Measurements from ENCODE around the gene POT1.

The POT1 gene

DNA sequence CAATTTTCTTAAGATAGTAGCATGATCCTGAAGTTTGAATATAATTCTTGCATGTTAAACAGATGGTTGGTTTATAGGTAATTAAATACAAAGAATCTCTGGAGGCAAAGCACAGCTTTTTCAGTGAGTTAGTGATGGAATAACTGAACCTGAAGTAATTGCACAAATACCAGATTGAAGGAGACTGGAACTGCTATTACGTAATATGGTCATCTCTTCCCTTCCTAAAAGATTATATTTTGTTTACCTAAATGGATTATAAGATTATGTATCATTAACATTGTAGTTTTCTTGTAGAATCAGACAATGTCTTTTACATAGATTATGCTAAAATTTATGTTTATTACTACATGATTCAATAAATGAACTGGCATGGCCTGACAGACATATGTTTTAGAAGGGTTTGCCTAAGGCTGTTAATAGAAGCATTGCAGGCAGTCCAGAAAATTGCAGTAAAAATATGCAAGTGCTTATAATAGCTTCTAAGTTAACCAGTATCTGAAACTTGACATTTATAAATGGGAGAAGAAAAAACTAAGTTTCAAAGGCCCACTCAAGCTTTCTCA, 128.2 kb downstream of the POT1 start:
- DNase-seq: no peak

DNA sequence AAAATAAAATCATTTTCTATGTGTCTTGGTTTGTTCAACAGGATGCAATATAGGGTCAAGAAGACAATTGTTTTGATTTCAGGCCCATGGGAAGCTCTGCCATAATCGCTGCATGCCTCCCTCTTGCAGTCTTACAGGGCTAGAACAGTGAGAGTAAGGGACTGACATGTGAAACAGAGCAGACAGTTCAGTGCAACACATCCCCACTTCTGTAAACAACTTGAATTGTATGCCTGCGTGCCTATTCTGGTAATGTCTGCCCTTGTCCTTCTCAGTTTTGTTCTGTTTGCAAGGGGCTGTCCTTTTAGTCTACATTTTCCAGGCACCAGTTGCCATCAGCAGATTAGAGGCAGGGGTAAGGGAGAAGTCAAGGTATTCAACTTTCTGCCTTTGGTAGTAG, 129.2 kb downstream of the POT1 start:
- DNase-seq: no peak

DNA sequence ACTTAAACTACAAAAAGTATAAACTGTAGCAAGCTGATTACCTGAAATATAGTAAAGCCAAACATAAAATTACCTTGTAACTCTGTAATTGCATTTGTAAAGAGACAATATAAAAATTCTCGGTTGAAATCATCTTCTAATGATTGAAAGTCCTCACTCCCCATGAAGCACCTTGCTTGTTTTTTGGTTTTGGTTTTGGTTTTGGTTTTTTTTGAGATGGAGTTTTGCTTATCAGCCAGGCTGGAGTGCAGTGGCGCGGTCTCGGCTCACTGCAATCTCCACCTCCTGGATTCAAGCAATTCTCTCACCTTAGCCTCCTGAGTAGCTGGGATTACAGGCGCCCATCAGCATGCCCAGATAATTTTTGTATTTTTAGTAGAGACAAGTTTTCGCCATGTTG, 130.2 kb downstream of the POT1 start:
- no peak for DNase-seq

DNA sequence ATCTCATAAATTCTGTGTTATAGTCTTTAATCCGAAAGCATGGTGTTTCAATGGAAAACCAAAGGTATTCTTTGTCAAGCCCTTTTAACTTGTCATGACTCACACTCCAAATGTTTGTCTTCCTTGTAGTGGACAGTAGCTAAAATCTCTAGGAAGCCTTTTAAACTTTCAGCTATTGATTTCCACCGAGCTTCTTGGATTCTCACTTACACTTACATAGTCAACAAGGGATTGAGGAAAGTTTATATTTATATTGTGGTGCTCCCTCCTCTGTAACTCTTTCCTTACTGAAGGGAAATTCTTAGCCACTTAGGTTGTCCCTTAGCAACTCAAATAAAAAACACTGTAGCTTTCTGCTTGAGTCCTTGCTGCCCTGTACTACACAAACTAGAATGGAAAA, 132.9 kb downstream of the POT1 start:
- no peak for DNase-seq

DNA sequence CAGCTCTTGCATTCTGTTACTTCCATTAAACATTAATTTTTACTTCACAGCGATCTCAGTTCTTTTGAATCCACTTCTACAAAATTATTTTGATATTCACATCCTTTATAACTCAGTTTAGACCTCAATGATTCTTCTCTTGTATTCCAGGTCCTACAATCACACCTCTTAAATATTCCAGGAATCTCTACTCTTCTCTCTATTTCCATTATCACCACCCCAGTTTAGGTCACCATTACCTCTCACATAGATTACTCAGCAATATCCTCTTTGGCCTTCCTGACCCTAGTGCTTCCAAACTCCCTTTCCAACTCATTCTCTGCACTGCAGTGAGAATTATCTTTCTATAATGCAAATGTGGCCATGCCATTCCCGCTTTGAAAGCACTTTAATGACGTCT, 136.9 kb downstream of the POT1 start:
- DNase-seq: no peak

DNA sequence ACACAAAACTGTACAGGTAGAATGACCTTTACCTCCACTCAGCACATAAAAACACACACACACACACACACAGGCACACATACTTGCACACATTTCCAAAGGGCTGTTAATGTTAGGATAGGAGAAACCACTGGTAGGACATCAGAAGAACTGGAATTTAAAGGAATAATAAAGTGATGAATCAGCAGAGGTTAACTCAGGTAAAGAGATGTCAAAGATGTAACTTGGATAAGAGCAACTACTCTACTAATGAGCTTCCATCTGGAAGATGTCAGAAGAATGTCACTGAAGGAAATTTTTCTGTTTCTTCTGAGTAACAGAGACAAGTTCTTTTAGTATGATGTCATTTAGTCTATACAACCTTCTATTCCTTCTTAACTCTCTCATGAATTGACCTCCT, 137.6 kb downstream of the POT1 start:
- no peak for DNase-seq

DNA sequence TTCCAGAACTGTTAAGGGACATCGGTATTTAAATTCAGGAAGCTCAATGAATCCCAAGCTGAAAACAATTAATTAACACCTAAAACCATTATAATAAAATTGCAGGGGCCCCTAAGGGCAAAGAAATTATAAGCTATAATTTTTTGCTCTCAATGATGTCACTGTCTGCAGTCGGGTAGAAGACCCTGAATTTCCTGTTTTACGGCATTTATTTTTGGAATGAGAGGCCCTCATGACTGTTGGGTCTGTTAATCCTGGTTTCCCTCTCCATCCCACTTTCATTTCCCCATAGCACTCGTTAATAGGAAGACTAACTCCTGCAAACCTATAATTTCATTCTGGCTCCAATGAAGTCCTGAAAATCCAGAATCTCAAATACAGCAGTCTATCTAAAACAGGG, 138.2 kb downstream of the POT1 start:
- no peak for DNase-seq

DNA sequence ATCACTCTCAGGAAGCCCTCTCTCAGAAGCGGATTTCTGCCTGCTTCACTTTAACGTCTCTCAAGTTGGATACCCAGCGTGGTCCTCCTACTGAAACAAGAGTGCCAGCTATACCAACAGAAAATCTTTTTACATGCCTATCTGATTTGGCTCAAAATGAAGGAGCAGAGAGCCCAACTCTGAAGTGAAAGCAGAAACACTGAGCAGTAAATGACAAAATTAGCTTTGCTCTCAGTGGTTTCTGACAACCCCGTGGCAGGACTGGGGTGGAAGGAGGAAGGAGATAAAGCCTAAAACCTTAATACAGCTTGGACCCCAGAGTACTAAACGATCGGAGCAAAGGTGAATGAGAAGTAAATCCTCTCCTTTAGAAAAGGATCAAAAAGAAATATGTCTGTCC, 139.0 kb downstream of the POT1 start:
- no peak for DNase-seq

DNA sequence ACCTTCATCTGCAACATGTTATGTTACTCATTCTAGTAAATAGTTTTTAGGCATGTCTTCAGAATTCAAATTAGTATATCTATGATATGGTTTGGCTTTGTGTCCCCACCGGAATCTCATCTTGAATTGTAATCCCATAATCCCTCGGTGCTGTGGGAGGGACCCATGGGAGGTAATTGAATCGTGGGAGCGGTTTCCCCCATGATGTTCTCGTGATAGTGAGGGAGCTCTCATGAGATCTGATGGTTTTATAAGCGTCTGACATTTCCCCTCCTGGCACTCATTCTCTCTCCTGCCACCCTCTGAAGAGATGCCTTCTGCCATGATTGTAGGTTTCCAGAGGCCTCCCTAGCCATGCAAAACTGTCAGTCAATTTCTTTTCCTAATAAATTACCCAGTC, 143.6 kb downstream of the POT1 start:
- no peak for DNase-seq

DNA sequence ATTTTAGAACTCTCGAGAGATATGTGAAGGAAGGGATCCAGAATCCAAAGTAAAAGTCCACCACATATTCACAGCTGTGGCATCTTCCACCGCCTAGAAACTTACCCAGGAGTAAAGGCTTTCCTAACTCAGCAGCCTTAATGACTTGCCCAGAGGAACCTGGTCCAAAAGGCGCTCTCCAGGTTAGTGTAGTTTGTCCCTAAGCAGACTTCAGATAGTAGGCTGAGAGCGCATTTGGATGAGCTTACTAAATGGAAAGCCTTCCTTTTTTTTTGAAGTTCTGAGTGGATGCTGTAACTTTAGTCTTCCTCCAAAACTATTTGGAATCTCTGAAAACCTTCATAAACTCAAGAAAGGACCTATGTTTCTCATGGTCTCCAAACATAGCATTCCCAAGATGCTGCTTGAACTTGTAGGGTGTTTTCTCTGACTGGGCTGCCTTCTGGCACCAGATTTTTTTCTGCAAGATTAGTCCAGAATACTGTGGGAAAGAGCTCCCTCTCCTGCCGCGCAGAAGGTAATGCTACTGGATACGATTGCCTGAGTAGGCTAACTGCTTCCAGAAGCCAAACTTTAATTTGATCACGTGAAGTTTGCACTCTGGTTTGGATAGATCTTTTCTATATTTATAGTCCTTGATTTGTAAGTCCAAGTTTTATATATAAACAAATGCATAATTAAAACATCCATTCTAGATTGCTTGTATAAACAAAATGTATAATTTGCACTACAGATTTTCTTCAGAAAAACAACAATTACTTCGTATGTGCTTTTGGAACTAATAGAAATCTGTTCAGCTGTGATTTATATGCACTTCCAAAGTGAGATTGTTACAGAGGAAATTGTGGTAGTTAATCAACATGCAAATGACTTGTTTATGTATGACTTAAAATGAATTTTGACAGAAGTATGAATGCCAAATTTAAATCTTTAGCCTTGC, 144.5 kb downstream of the POT1 start:
- no peak for DNase-seq

DNA sequence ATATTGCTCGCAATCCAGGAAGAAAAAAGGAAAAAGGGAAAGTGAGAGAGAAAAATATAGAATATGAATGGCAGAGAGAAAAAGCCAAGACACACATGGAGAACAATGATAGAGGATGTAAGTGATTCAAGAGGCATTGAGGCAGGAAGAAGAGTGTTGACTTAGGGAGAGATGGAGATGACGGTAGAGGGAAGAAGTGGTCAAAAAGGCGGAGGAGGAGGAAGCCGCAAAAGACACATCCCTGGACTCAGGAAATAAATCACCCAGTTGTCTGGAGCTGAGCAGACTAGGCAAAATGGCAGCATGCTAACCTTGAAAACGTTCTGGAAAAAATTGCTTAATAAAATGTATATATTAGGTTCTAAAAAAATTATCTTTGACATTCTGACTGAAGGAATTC, 146.4 kb downstream of the POT1 start:
- no peak for DNase-seq

DNA sequence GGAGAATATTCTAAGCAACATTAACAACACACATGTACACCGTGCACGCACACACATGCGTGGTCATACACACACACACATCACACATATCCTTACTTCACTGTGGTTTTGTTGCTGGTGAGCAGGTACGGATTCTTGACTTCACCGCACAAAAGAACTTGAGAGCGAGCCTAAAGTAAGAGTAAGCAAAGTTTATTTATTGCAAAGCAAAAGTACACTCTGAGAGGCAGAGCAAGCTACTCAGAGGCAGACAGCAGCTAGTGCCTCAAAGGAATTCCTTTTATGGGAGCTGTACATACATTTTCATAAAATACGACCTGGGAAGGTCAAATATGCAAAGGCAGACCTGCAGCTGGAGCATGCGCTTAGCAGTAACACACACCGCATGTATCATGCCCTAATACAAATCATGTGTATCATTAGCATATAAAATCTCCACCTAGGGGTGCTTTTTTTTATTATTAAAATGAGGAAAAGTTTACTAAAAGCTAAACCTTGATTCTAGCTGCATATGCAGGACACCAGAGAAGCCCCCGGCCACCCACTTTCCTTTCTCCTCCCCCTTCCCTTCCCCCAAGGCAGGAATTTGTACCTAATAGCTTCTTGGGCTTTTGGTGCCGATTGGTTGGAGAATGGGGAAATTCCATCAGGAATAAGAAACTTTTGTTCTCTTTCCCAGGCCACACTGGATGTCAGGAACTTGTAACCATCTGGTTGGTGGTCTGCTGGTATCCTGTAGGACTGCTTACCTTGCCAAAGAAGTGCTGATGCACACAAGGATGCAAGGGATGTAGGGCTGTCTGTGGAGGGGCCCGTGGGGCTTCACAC, 147.5 kb downstream of the POT1 start:
- DNase-seq: no peak

DNA sequence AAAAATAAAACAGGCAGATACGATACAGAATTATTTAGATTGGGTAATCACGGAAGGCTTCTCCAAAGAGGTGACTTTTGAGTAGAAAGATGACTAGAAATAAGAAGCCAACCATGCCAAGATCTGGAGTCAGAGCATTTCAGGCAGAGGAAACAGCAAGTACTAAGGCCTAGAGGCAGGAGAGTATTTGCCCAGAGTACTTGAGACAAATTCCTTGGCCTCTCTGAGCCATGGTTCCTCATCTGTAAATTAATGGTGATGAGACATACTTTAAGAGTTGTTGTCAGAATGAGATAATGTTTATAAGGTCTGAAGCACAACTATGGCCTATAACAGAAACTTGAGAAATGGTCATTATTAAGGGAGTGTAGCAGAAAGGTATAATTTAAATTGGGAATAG, 148.2 kb downstream of the POT1 start:
- DNase-seq: no peak

DNA sequence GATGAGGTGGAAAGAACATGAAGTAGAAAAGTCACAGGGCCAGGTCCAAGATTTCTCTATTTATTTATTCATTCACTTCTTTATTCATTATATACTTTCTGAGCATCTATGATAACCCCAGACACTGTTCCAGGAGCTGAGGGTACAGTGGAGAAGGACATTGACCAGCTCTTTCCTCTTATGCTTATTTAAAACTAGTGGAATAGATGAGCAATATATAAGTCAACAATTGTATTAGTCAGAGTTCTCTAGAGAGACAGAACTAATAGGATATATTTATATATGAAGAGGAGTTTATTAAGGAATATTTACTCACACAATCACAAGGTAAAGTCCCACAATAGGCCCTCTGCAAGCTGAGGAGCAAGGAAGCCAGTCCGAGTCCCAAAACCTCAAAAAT, 149.0 kb downstream of the POT1 start:
- DNase-seq: no peak

DNA sequence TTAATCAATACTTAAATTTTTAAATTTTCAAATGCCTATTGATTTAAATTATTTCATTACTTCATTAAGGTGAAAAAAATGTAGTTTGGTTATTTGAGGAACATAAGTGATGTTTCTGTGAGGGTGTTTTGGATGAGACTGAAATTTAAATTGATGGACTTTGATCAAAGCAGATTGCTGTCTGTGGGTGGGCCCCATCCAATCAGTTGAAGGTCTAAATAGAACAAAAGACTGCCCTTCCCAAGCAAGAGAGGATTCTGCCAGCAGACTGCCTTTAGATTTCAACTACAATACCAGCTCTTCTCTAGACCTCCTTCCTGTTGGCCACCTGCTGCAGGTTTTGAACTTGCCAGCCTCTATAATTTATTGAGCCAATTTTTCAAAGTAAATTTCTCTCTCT, 149.6 kb downstream of the POT1 start:
- no peak for DNase-seq

DNA sequence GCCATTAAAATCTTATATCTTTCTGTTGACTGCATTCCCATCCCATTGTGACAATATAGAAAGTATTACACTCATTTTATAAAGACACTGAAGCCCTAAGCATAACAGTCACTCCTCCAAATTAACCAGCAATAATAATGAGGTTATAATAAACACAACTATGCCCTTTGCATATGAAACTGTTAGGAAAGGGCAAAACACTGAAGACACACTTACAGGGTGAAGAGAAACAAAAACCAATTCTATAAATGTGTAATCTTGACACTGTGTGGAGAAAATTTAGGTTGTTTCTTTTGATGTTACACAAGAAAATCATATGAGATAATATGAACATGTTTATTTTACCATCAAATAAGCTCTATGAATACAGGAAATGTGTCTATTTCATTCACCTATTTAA, 150.0 kb downstream of the POT1 start:
- DNase-seq: no peak

DNA sequence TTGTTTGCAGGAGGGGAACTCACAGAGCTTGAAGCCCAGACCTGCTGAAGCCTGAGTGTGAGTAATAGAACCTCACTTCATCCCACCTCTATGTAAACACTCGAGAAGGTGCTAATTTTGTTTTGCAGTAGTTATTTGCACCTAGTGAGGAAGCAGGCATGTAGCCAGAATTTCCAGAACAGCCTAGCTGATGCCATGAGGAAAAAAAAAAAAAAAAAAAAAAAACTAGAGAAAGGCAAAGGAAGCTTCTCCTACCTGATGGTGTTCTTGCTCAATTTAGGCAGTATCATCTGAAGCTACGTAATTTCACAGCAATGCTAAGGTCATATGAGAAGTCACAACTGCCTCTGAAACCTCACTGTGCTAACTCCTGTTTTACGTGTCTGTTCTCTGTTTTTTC, 150.4 kb downstream of the POT1 start:
- no peak for DNase-seq

DNA sequence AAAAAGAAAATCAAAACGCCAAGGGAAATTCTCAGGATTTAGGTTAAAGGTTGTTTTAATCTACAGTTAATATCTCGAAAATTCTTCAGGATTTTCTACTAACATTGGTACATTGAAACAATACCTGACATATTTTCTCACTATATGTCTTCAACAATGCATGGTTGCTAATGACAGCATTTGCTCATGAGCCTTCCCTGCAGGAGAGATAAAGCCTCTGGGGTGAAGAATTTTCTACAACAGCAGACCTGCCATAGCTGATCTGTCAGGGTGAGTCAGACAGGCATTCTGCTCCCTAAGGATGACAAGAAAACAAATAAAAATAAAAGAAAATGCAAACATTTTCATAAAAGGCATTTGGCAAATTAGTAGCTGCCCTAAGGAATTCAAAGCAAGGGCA, 152.4 kb downstream of the POT1 start:
- no peak for DNase-seq

DNA sequence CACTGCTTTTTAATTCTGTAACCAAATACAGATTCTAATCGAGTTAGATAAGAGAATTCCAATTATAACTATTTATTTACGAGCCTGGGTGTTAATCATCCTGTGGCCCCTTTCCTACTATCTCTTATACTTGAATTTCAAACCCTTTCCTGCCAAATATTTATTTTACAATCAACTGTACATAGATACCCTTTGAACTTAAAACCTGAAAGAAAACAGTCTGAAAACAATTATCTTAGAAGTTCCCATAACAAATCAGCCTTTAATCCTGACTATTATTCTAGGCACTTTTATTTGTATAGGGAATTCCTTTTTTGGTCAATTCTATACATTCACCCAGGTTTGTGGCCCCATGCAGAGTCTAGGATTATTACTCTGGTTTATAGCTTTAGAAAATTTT, 153.5 kb downstream of the POT1 start:
- DNase-seq: no peak

DNA sequence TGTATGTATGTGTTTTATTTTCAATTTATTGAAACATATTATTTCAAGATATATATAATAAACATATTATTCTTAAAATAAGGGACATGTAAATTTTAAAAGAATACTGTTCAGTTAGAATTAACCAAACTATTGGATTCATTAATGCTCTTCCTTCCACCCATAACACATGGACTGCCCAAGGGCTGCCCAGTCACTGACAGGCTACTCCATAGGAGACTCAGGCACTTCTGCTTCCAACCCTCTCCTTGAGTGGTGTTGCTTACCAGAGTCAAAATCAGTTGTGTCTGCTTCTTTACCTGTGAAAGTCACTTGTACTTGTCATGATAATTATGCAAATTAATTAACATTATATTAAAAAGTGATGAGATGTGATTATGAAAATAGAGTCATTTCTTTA, 154.2 kb downstream of the POT1 start:
- no peak for DNase-seq

DNA sequence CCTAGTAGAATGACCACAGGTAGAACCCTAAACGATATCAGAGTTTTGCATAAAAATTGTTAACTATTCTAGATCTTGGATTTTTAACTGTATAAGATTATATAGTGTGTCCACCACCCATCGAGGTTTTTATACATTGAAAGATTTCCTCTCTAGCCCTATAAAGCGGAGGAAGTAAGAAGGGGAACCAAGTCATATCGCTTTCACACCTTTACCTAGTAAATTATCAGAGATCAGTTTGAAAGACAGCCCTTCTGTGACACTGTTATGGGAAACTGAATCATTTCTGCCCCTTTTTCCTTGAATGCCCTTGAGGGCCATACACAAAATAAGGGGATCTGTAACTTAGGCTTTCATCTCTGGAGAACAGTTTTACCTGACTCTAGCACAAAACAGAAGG, 155.7 kb downstream of the POT1 start:
- DNase-seq: no peak

DNA sequence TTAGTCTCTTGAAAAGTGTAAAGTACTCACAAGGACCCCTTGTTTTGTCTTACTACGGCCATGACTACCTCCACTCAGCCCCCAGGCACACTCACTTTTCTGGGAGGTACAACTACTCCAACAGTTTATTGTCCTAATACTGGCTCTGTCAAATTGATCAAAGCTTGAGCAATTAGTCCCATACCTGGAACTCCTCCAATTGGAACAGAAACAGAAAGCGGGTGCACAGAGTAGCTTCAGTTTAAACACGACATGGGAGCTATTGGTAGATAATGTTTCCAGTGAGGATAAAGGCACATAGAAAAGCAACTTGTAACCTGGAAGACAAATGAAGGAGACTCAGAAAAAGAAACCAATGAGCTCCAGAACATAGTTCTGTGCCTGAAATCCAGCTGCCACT, 156.3 kb downstream of the POT1 start:
- DNase-seq: no peak
